ENCODE data around the gene ELMO1. TPM values are rescaled to one million over a fixed set of nuclear protein-coding genes. Genes with fewer than 3 reads are reported as not detected.
"Not testable (repeated sequence)": the region's sequence is repeated elsewhere in the genome, so short reads cannot be mapped to it uniquely, and the experiment has no call there.

ELMO1 gene
- total and polyA plus RNA-seq, 2 experiments from 2014 or later, result 9.6 to 10.8 TPM

- no peaks in the 10 kb centered on the region for H3K36me3 ChIP-seq
- peaks cover 25% of the 10 kb centered on the region for H3K4me1 ChIP-seq (ENCODE audit: low read depth)
- DNase-seq (ENCODE audit: low read depth in 1 of 2, low spot score in 1 of 2), result peak; percentile 46 to 86
- H3K9me3 ChIP-seq (ENCODE audit: low read depth), result no peaks in the 10 kb centered on the region
- peak overlapping the region; percentile 55 for H3K27ac ChIP-seq
- no peak overlapping the region for H3K4me3 ChIP-seq
- no peak for TF ChIP-seq CTCF (IDR thresholded peaks at IDR 0.05; ENCODE audit: low read depth, low read length)
- no peaks in the 10 kb centered on the region for H3K27me3 ChIP-seq
These were observed 468.8 kb downstream of the ELMO1 start for GRCh38 chr7:36979810-36980248.

GRCh38 chr7:36978461-36978860 is 470.2 kb downstream of the ELMO1 start:
- H3K36me3 ChIP-seq, result no peaks in the 10 kb centered on the region
- H3K9me3 ChIP-seq (ENCODE audit: low read depth), result no peaks in the 10 kb centered on the region
- H3K4me1 ChIP-seq (ENCODE audit: low read depth), result peaks cover 12% of the 10 kb centered on the region
- H3K4me3 ChIP-seq, result no peak overlapping the region
- no peak for DNase-seq (ENCODE audit: low read depth in 1 of 2, low spot score in 1 of 2)
- no peaks in the 10 kb centered on the region for H3K27me3 ChIP-seq
- TF ChIP-seq CTCF (IDR thresholded peaks at IDR 0.05; ENCODE audit: low read depth, low read length), result no peak
- H3K27ac ChIP-seq, result no peak overlapping the region

- Histone ChIP-seq H3K36me3 (no peaks in the 10 kb centered on the region), H3K27ac (no peak overlapping the region), H3K9me3 (ENCODE audit: low read depth) (no peaks in the 10 kb centered on the region), H3K27me3 (no peaks in the 10 kb centered on the region), H3K4me3 (no peak overlapping the region), H3K4me1 (ENCODE audit: low read depth) (peaks cover 10% of the 10 kb centered on the region)
- no peak for DNase-seq (ENCODE audit: low read depth in 1 of 2, low spot score in 1 of 2)
- no peak for TF ChIP-seq CTCF (IDR thresholded peaks at IDR 0.05; ENCODE audit: low read depth, low read length)
These were observed 470.8 kb downstream of the ELMO1 start for GRCh38 chr7:36977878-36978277.

GRCh38 chr7:36973534-36973933 is 475.1 kb downstream of the ELMO1 start:
- H3K4me3 ChIP-seq; H3K9me3 ChIP-seq (ENCODE audit: low read depth); H3K4me1 ChIP-seq (ENCODE audit: low read depth); DNase-seq (ENCODE audit: low read depth in 1 of 2, low spot score in 1 of 2); H3K27me3 ChIP-seq; H3K27ac ChIP-seq; H3K36me3 ChIP-seq: not testable (repeated sequence)

- H3K27me3 ChIP-seq, result no peaks in the 10 kb centered on the region
- peaks cover 7% of the 10 kb centered on the region for H3K4me1 ChIP-seq (ENCODE audit: low read depth)
- DNase-seq (ENCODE audit: low read depth in 1 of 2, low spot score in 1 of 2), result no peak
These were observed 476.5 kb downstream of the ELMO1 start for GRCh38 chr7:36972140-36972518.

More at GRCh38 chr7:36972140-36972518, 476.5 kb downstream of the ELMO1 start:
- Histone ChIP-seq H3K27ac (no peak overlapping the region), H3K4me3 (no peak overlapping the region), H3K9me3 (ENCODE audit: low read depth) (no peaks in the 10 kb centered on the region), H3K36me3 (no peaks in the 10 kb centered on the region)
- no peak for TF ChIP-seq CTCF (IDR thresholded peaks at IDR 0.05; ENCODE audit: low read depth, low read length)
